ENCODE data around the gene DNAI4. TPM values are rescaled to one million over a fixed set of nuclear protein-coding genes. Genes with fewer than 3 reads are reported as not detected.

The DNAI4 gene
- total RNA-seq, 1 experiment from 2014 or later: 2.1 TPM

GRCh38 chr1:66919063-66919462 is 5.6 kb downstream of the DNAI4 start (continued):
- TF ChIP-seq SMAD4 (CRISPR knock-in tag; IDR thresholded peaks at IDR 0.05) (no peak), NR1H2 (CRISPR knock-in tag; IDR thresholded peaks at IDR 0.05) (no peak), ZNF671 (CRISPR knock-in tag; IDR thresholded peaks at IDR 0.05) (no peak), ATF2 (CRISPR knock-in tag; IDR thresholded peaks at IDR 0.05; ENCODE audit: borderline replicate concordance, low read depth) (no peak), ETV6 (CRISPR knock-in tag; IDR thresholded peaks at IDR 0.05) (no peak), MAX (CRISPR knock-in tag; IDR thresholded peaks at IDR 0.05) (no peak), ZNF416 (CRISPR knock-in tag; IDR thresholded peaks at IDR 0.05) (no peak), CBFB (CRISPR knock-in tag; IDR thresholded peaks at IDR 0.05; ENCODE audit: low read depth) (no peak), USF1 (CRISPR knock-in tag; IDR thresholded peaks at IDR 0.05) (no peak), ZSCAN18 (CRISPR knock-in tag; IDR thresholded peaks at IDR 0.05) (no peak)

GRCh38 chr1:66917476-66917875 is 7.2 kb downstream of the DNAI4 start:
- no peaks in the 10 kb centered on the region for H3K27me3 Mint-ChIP-seq (ENCODE audit: low read depth)
- ChIA-PET CTCF (no interaction called here), POLR2A (no interaction called here)
- H3K27ac Mint-ChIP-seq: no peak overlapping the region
- H3K9me3 Mint-ChIP-seq: peaks cover 9% of the 10 kb centered on the region
- ATAC-seq (no peak), DNase-seq (ENCODE audit: low spot score) (no peak)
- no peak for TF ChIP-seq ZNF671 (CRISPR knock-in tag; IDR thresholded peaks at IDR 0.05)
- TF ChIP-seq, protein P1, sequence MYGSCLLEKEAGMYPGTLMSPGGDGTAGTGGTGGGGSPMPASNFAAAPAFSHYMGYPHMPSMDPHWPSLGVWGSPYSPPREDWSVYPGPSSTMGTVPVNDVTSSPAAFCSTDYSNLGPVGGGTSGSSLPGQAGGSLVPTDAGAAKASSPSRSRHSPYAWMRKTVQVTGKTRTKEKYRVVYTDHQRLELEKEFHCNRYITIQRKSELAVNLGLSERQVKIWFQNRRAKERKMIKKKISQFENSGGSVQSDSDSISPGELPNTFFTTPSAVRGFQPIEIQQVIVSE (CRISPR knock-in tag; IDR thresholded peaks at IDR 0.05; ENCODE audit: borderline replicate concordance): no peak
- no peak for TF ChIP-seq ZNF317 (CRISPR knock-in tag; IDR thresholded peaks at IDR 0.05; ENCODE audit: borderline replicate concordance, low read depth)
- TF ChIP-seq FOXJ3 (CRISPR knock-in tag; IDR thresholded peaks at IDR 0.05; ENCODE audit: borderline replicate concordance): no peak
- TF ChIP-seq SOX15 (CRISPR knock-in tag; IDR thresholded peaks at IDR 0.05): no peak
- peaks cover 25% of the 10 kb centered on the region for H3K4me1 Mint-ChIP-seq
- no peak overlapping the region for H3K4me3 Mint-ChIP-seq
- peaks cover 16% of the 10 kb centered on the region for H3K36me3 Mint-ChIP-seq

DNA sequence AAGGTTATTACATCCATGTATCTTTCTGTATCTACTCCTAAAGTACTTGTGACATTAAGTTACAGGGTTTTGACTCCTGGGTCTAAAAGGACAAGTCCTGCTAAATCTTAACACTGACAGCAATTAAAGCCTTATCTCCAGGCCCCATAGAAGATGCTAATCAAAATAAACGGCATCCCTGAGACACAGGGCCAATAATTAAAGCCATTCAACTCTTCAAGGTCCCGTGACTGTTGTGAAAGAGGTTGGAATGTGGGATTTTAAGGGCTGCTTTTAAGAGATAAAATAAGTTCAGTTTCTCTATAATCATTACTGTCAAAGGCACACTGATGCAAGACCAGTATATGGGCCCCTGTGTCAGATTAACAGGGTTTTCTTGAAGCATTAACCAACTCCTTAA is 8.3 kb downstream of the DNAI4 start:
- Mint-ChIP-seq H3K4me3 (no peak overlapping the region), H3K36me3 (peaks cover 16% of the 10 kb centered on the region), H3K4me1 (peaks cover 23% of the 10 kb centered on the region), H3K27ac (no peak overlapping the region), H3K27me3 (ENCODE audit: low read depth) (no peaks in the 10 kb centered on the region), H3K9me3 (peaks cover 9% of the 10 kb centered on the region)
- TF ChIP-seq TEAD4 (CRISPR knock-in tag; IDR thresholded peaks at IDR 0.05) (no peak), USF1 (CRISPR knock-in tag; IDR thresholded peaks at IDR 0.05) (no peak), GABPB1 (CRISPR knock-in tag; IDR thresholded peaks at IDR 0.05) (no peak), EMX1 (CRISPR knock-in tag; IDR thresholded peaks at IDR 0.05) (no peak), SOX15 (CRISPR knock-in tag; IDR thresholded peaks at IDR 0.05) (no peak), SMAD3 (CRISPR knock-in tag; IDR thresholded peaks at IDR 0.05; ENCODE audit: borderline replicate concordance) (no peak), ATF2 (CRISPR knock-in tag; IDR thresholded peaks at IDR 0.05; ENCODE audit: borderline replicate concordance, low read depth) (no peak), KAT7 (CRISPR knock-in tag; IDR thresholded peaks at IDR 0.05; ENCODE audit: borderline replicate concordance) (no peak), RELA (CRISPR knock-in tag; IDR thresholded peaks at IDR 0.05; ENCODE audit: borderline replicate concordance) (no peak), ZNF671 (CRISPR knock-in tag; IDR thresholded peaks at IDR 0.05) (no peak), ETV6 (CRISPR knock-in tag; IDR thresholded peaks at IDR 0.05) (no peak), ZBTB21 (CRISPR knock-in tag; IDR thresholded peaks at IDR 0.05; ENCODE audit: borderline replicate concordance) (no peak), NR1H2 (CRISPR knock-in tag; IDR thresholded peaks at IDR 0.05) (no peak), MAX (CRISPR knock-in tag; IDR thresholded peaks at IDR 0.05) (no peak), ZNF423 (CRISPR knock-in tag; IDR thresholded peaks at IDR 0.05) (no peak)
- TF ChIP-seq, protein P2, sequence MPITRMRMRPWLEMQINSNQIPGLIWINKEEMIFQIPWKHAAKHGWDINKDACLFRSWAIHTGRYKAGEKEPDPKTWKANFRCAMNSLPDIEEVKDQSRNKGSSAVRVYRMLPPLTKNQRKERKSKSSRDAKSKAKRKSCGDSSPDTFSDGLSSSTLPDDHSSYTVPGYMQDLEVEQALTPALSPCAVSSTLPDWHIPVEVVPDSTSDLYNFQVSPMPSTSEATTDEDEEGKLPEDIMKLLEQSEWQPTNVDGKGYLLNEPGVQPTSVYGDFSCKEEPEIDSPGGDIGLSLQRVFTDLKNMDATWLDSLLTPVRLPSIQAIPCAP (CRISPR knock-in tag; IDR thresholded peaks at IDR 0.05): no peak
- TF ChIP-seq, protein P3, sequence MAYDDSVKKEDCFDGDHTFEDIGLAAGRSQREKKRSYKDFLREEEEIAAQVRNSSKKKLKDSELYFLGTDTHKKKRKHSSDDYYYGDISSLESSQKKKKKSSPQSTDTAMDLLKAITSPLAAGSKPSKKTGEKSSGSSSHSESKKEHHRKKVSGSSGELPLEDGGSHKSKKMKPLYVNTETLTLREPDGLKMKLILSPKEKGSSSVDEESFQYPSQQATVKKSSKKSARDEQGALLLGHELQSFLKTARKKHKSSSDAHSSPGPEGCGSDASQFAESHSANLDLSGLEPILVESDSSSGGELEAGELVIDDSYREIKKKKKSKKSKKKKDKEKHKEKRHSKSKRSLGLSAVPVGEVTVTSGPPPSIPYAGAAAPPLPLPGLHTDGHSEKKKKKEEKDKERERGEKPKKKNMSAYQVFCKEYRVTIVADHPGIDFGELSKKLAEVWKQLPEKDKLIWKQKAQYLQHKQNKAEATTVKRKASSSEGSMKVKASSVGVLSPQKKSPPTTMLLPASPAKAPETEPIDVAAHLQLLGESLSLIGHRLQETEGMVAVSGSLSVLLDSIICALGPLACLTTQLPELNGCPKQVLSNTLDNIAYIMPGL (CRISPR knock-in tag; IDR thresholded peaks at IDR 0.05): no peak
- DNase-seq (ENCODE audit: low spot score) (no peak), ATAC-seq (no peak)
- POLR2A ChIA-PET: interaction anchor here (0.6 kb wide), 1 partner anchor 29 kb away, joined by 8 read pairs; no protein-coding TSS in a partner anchor
- CTCF ChIA-PET: no interaction called here
